ENCODE results near the gene IFI27. TPM values are rescaled to one million over a fixed set of nuclear protein-coding genes. Genes with fewer than 3 reads are reported as not detected.

IFI27 gene
- total RNA-seq, 2 donors from 2014 or later = 5.1 to 7.7 TPM

GRCh38 chr14:94132285-94132887 is 21.9 kb downstream of the IFI27 start:
- H3K9me3 Mint-ChIP-seq = peaks cover 5% of the 10 kb centered on the region in 2 donors
- H3K27me3 Mint-ChIP-seq (ENCODE audit: low read depth) = peaks cover 21% of the 10 kb centered on the region
- peak overlapping the region; percentile 40 for H3K27ac Mint-ChIP-seq
- peaks cover 4 to 5% of the 10 kb centered on the region in 2 donors for H3K36me3 Mint-ChIP-seq (ENCODE audit: insufficient read depth in 2 of 2)
- ATAC-seq (replicated peaks in 1 of 2) (peak in 1 of 2 donors; percentile 22), DNase-seq (peak; percentile 51 to 77)
- no peak overlapping the region for H3K4me3 Mint-ChIP-seq
- H3K4me1 Mint-ChIP-seq (ENCODE audit: low read depth) = peaks cover 18% of the 10 kb centered on the region

GRCh38 chr14:94135476-94135875 is 24.9 kb downstream of the IFI27 start:
- peaks cover 26% of the 10 kb centered on the region for H3K27me3 Mint-ChIP-seq (ENCODE audit: low read depth)
- ATAC-seq (replicated peaks in 1 of 2) = no peak
- no peak for DNase-seq
- H3K4me1 Mint-ChIP-seq (ENCODE audit: low read depth) = peaks cover 4% of the 10 kb centered on the region
- H3K4me3 Mint-ChIP-seq = no peak overlapping the region
- peaks cover 4 to 5% of the 10 kb centered on the region in 2 donors for H3K36me3 Mint-ChIP-seq (ENCODE audit: insufficient read depth in 2 of 2)
- peaks cover 5% of the 10 kb centered on the region in 2 donors for H3K9me3 Mint-ChIP-seq
- no peak overlapping the region for H3K27ac Mint-ChIP-seq

GRCh38 chr14:94136575-94137331 is 26.2 kb downstream of the IFI27 start:
- peaks cover 3% of the 10 kb centered on the region for H3K4me1 Mint-ChIP-seq (ENCODE audit: low read depth)
- DNase-seq (peak; percentile 84 to 87), ATAC-seq (replicated peaks in 1 of 2) (peak; percentile 88 to 93)
- peaks cover 4 to 5% of the 10 kb centered on the region in 2 donors for H3K36me3 Mint-ChIP-seq (ENCODE audit: insufficient read depth in 2 of 2)
- H3K9me3 Mint-ChIP-seq = peaks cover 5% of the 10 kb centered on the region in 2 donors
- H3K4me3 Mint-ChIP-seq = no peak overlapping the region
- no peak overlapping the region for H3K27ac Mint-ChIP-seq
- peaks cover 26% of the 10 kb centered on the region for H3K27me3 Mint-ChIP-seq (ENCODE audit: low read depth)

GRCh38 chr14:94138251-94138650 is 27.7 kb downstream of the IFI27 start:
- peaks cover 5% of the 10 kb centered on the region in 2 donors for H3K9me3 Mint-ChIP-seq
- ATAC-seq (replicated peaks in 1 of 2) = no peak
- H3K4me1 Mint-ChIP-seq (ENCODE audit: low read depth) = no peaks in the 10 kb centered on the region
- peaks cover 4 to 5% of the 10 kb centered on the region in 2 donors for H3K36me3 Mint-ChIP-seq (ENCODE audit: insufficient read depth in 2 of 2)
- no peak for DNase-seq
- H3K4me3 Mint-ChIP-seq = no peak overlapping the region
- no peak overlapping the region for H3K27ac Mint-ChIP-seq
- peaks cover 25% of the 10 kb centered on the region for H3K27me3 Mint-ChIP-seq (ENCODE audit: low read depth)

GRCh38 chr14:94139006-94139405 is 28.5 kb downstream of the IFI27 start:
- peaks cover 4 to 5% of the 10 kb centered on the region in 2 donors for H3K36me3 Mint-ChIP-seq (ENCODE audit: insufficient read depth in 2 of 2)
- ATAC-seq (replicated peaks in 1 of 2) (no peak), DNase-seq (no peak)
- H3K9me3 Mint-ChIP-seq = peaks cover 5% of the 10 kb centered on the region in 2 donors
- no peaks in the 10 kb centered on the region for H3K4me1 Mint-ChIP-seq (ENCODE audit: low read depth)
- peaks cover 18% of the 10 kb centered on the region for H3K27me3 Mint-ChIP-seq (ENCODE audit: low read depth)
- no peak overlapping the region for H3K27ac Mint-ChIP-seq
- H3K4me3 Mint-ChIP-seq = no peak overlapping the region

- Mint-ChIP-seq H3K4me1 (ENCODE audit: low read depth) (peaks cover 2% of the 10 kb centered on the region), H3K9me3 (peaks cover 5% of the 10 kb centered on the region in 2 donors), H3K4me3 (no peak overlapping the region), H3K36me3 (ENCODE audit: insufficient read depth in 2 of 2) (peaks cover 4 to 5% of the 10 kb centered on the region in 2 donors), H3K27ac (no peak overlapping the region), H3K27me3 (ENCODE audit: low read depth) (peaks cover 17% of the 10 kb centered on the region)
- no peak for DNase-seq
- ATAC-seq (replicated peaks in 1 of 2) = no peak
Measured at GRCh38 chr14:94139421-94139820, 28.9 kb downstream of the IFI27 start.

- Mint-ChIP-seq H3K27ac (no peak overlapping the region), H3K27me3 (ENCODE audit: low read depth) (peaks cover 5% of the 10 kb centered on the region), H3K36me3 (ENCODE audit: insufficient read depth in 2 of 2) (no peaks in the 10 kb centered on the region), H3K4me1 (ENCODE audit: low read depth) (peaks cover 12% of the 10 kb centered on the region), H3K4me3 (no peak overlapping the region), H3K9me3 (no peaks in the 10 kb centered on the region)
- DNase-seq (no peak), ATAC-seq (replicated peaks in 1 of 2) (no peak)
Measured at GRCh38 chr14:94142247-94142646, 31.7 kb downstream of the IFI27 start.

GRCh38 chr14:94142836-94143235 is 32.3 kb downstream of the IFI27 start:
- DNase-seq (no peak), ATAC-seq (replicated peaks in 1 of 2) (no peak)
- Mint-ChIP-seq H3K36me3 (ENCODE audit: insufficient read depth in 2 of 2) (no peaks in the 10 kb centered on the region), H3K4me1 (ENCODE audit: low read depth) (peaks cover 18% of the 10 kb centered on the region), H3K9me3 (no peaks in the 10 kb centered on the region), H3K4me3 (no peak overlapping the region), H3K27ac (no peak overlapping the region), H3K27me3 (ENCODE audit: low read depth) (peaks cover 5% of the 10 kb centered on the region)

- no peak overlapping the region for H3K4me3 Mint-ChIP-seq
- DNase-seq (peak in 1 of 2 donors; percentile 16), ATAC-seq (replicated peaks in 1 of 2) (peak in 1 of 2 donors; percentile 53)
- H3K4me1 Mint-ChIP-seq (ENCODE audit: low read depth) = peaks cover 18% of the 10 kb centered on the region
- H3K9me3 Mint-ChIP-seq = no peaks in the 10 kb centered on the region
- no peaks in the 10 kb centered on the region for H3K36me3 Mint-ChIP-seq (ENCODE audit: insufficient read depth in 2 of 2)
- H3K27me3 Mint-ChIP-seq (ENCODE audit: low read depth) = peaks cover 5% of the 10 kb centered on the region
- H3K27ac Mint-ChIP-seq = no peak overlapping the region
Measured at GRCh38 chr14:94143239-94143638, 32.7 kb downstream of the IFI27 start.

GRCh38 chr14:94143711-94144110 is 33.2 kb downstream of the IFI27 start:
- Mint-ChIP-seq H3K4me3 (no peak overlapping the region), H3K4me1 (ENCODE audit: low read depth) (peaks cover 18% of the 10 kb centered on the region), H3K27ac (no peak overlapping the region), H3K27me3 (ENCODE audit: low read depth) (peaks cover 4% of the 10 kb centered on the region), H3K36me3 (ENCODE audit: insufficient read depth in 2 of 2) (no peaks in the 10 kb centered on the region), H3K9me3 (no peaks in the 10 kb centered on the region)
- ATAC-seq (replicated peaks in 1 of 2) (no peak), DNase-seq (no peak)

GRCh38 chr14:94144765-94145164 is 34.2 kb downstream of the IFI27 start:
- DNase-seq = no peak

GRCh38 chr14:94145902-94146527 is 35.5 kb downstream of the IFI27 start:
- peaks cover 2% of the 10 kb centered on the region for H3K27me3 Mint-ChIP-seq (ENCODE audit: low read depth)
- no peak overlapping the region for H3K4me3 Mint-ChIP-seq
- no peak for DNase-seq
- H3K4me1 Mint-ChIP-seq (ENCODE audit: low read depth) = peaks cover 18% of the 10 kb centered on the region
- H3K36me3 Mint-ChIP-seq (ENCODE audit: insufficient read depth in 2 of 2) = no peaks in the 10 kb centered on the region
- H3K9me3 Mint-ChIP-seq = no peaks in the 10 kb centered on the region
- peak in 1 of 2 donors; percentile 19 for ATAC-seq (replicated peaks in 1 of 2)
- no peak overlapping the region for H3K27ac Mint-ChIP-seq

More at GRCh38 chr14:94144765-94145164, 34.2 kb downstream of the IFI27 start:
- Mint-ChIP-seq H3K27me3 (ENCODE audit: low read depth) (no peaks in the 10 kb centered on the region), H3K4me1 (ENCODE audit: low read depth) (peaks cover 18% of the 10 kb centered on the region), H3K36me3 (ENCODE audit: insufficient read depth in 2 of 2) (no peaks in the 10 kb centered on the region), H3K27ac (no peak overlapping the region), H3K9me3 (no peaks in the 10 kb centered on the region), H3K4me3 (no peak overlapping the region)
- peak in 1 of 2 donors; percentile 33 for ATAC-seq (replicated peaks in 1 of 2)

- no peak overlapping the region for H3K4me3 Mint-ChIP-seq
- H3K27me3 Mint-ChIP-seq (ENCODE audit: low read depth) = peaks cover 8% of the 10 kb centered on the region
- no peak overlapping the region for H3K27ac Mint-ChIP-seq
- peaks cover 0 to 4% of the 10 kb centered on the region in 2 donors for H3K9me3 Mint-ChIP-seq
- DNase-seq (no peak), ATAC-seq (replicated peaks in 1 of 2) (no peak)
- H3K4me1 Mint-ChIP-seq (ENCODE audit: low read depth) = peaks cover 3% of the 10 kb centered on the region
- H3K36me3 Mint-ChIP-seq (ENCODE audit: insufficient read depth in 2 of 2) = no peaks in the 10 kb centered on the region
Measured at GRCh38 chr14:94152676-94153075, 42.1 kb downstream of the IFI27 start.
